GM21576 (cell line): ENCODE measurements around the gene CYB5A.
"Not testable (repeated sequence)": the region's sequence is repeated elsewhere in the genome, so short reads cannot be mapped to it uniquely, and the experiment has no call there.

Experiments used
- ATAC-seq: cut with Tn5 transposase; IDR thresholded peaks from one replicate; pipeline ENCODE4 v1.9.1; 2021; ENCODE audit warnings: mild to moderate bottlenecking, moderate library complexity; ENCODE audit not compliant: unreplicated experiment

Gene CYB5A

GRCh38 chr18:74299162-74299561 is 7.4 kb upstream of the CYB5A start:
- no peak for ATAC-seq

GRCh38 chr18:74294526-74294925 is 2.8 kb upstream of the CYB5A start:
- ATAC-seq: no peak

- not testable (repeated sequence) for ATAC-seq
Observed at GRCh38 chr18:74292982-74293381, 1.2 kb upstream of the CYB5A start.

DNA sequence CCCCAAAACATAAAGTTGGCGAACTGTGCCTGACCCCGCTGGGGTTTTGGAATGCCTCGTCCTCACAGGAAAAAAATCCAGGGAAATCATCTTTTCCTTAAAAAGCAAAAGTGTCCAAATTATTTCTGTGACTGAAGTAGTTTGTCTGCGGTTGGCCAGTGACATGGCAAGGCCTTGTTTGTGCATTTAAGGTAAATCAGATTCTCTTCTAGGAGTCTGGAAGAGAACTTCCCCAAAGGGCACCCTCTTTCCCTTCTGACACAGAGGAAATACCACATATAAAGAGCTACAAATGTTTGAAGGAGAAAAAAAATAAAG is 737 bp upstream of the CYB5A start:
- no peak for ATAC-seq

DNA sequence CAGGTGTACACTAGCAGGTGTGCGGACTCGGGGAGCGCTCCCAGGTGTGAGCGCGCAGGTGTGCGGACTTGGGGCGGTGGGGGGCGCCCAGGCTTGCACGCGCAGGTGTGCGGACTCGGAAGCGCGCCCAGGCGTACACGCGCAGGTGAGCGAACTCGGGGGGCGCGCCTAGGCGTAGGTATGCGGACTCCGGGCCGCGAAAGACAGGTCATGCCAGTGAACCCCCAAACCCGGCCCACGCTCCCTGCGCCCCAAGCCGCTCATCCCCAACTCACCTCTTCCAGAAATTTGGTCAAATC is 342 bp downstream of the CYB5A start:
- ATAC-seq: peak; percentile 3

DNA sequence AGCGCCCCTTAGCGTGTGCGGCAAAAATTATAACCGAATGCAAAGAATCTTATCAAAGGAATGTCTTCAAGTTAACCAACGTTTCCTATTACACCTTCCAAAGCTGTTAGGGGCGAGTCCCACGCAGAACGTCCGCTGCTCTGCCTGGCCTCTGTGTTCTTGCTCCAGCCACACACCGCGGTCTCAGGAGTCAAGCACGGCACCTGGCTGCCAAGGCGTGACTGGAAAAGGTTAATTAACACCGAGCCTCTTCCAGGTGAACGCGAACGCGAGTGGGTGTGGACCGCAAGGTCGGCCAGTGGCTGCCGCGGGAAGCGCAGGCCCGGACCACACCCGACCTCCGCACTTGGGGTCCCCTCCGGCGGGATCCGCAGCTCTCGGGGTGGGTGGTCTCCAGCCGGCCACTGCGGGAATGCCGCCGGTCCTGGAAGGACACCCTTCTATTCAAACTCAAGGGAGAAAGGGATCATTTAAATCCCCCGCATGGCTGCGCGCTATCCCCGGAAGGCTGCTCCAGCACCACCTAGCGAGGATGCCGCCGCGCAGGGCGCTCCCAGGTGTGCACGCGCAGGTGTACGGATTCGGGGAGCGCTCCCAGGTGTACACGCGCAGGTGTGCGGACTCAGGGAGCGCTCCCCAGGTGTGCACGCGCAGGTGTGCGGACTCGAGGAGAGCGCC is 830 bp downstream of the CYB5A start:
- no peak for ATAC-seq

DNA sequence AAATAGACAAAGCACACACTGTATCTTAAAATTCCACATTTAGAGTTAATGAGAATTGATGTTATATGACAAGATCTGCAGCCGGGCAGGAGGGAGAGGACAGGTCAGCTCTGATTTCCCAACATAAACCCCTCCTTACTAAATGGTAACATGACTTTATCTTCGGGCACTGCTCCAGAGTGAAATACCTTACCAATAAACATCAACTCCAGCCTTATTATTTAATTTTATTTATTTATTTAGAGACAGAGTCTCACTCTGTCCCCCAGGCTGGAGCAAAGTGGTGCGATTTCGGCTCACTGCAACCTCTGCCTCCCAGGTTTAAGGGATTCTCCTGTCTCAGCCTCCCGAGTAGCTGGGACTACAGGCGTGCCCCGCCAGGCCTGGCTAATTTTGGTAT is 1.7 kb downstream of the CYB5A start:
- no peak for ATAC-seq

DNA sequence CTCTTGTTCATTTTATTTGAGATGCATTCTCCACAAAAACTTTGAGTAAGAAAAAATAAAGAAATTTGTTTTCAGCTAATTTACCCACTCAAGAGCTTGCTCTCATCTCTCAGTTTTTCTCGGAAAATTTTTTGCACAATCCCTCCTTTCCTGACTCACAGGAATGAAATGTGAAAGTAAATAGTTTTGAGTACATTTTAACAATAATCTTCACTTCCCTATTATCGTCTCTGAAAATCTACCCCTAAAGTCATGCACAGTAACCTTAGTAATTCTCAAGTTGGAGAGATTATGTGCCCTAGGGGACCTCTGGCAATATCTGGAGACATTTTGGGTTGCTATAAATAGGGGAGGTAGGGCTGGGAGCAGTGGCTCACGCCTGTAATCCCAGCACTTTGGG is 2.6 kb downstream of the CYB5A start:
- no peak for ATAC-seq

DNA sequence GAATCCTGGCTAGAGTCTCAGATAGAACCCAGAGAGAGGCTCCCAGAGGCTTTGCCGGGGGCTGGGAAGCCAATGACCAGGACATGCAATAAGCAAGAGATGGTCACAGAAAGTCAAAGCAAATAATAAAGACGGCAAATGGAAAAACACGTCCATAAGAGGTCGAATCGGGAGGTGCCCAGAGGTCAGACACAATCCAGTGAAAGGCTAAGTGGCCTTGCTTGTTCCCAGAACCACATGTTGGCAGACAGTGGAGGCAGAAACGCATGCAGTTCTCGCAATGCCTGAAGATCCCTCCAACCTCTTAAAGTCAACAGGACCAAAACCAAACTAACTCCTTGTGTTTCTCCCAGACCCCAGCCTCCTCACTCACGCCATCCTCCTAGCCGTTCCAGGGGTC is 3.0 kb downstream of the CYB5A start:
- no peak for ATAC-seq

DNA sequence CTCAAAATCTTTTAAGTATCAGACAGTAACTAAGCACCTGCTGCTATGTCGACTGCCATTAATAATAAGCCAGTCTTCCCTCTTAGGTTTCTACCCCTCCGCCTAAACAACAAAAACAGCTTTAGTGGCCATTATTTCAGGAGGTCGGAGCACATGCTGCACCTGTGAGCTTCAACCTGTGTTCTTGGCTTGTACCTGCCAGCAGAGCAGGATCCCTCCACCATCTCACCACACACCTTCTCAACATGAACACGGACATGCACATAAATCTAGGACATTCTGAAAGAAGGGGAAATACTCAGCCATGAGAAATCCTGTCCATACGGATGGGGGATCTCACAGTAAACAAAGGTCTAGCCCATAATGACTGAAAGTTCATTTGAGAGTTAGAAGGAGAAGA is 3.7 kb downstream of the CYB5A start:
- no peak for ATAC-seq

DNA sequence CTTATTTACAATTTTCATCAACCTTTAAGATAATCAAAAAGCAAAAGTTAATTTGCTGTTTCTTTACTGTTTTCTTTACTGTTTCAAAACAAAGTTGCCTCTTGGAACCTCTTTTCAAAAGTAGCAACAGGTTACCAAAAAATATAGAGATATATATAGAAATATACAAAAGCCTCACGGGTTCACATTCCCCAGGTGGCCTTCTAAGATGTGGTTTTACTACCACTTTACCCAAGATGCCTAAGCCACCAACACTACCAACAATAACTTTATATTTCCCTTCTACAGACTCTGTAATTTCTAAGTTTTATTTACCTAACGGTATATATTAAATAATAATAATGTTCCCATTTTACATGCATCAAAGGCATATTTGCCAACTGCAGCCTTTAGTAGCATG is 4.9 kb downstream of the CYB5A start:
- ATAC-seq: no peak

DNA sequence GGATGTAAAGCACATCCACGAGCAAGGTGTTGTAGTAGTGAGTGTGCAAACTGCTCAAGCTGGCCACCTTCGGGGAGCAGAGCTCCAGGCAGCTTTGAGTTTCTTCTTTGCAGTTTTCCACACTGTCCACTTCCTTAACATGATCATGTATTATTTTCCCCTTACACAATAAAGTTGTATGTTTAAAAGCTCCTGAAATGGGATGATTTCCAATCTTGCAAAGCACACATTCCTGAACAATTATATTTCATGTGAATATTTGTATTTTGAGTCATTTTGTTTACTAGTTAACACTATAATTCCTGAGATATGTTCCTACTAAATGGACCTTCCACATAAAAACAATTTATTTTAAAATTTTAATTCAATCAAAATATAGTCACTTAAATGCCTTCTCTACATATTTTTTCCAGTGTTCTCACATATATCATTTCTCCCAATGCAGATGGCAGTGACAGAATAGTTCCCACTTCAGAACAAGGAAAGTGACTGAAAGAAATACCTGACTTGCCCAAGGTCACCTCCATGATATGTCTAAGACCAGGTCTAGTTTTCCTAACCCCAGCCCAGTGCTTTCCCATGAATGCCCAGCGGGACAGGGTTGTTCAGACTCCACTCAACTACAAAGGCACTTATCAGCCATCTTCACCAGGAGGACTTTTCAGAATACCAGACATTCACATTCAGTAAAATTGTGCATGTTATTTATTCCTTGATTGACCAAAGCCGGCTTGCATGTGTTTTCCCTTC is 5.5 kb downstream of the CYB5A start:
- ATAC-seq: no peak

DNA sequence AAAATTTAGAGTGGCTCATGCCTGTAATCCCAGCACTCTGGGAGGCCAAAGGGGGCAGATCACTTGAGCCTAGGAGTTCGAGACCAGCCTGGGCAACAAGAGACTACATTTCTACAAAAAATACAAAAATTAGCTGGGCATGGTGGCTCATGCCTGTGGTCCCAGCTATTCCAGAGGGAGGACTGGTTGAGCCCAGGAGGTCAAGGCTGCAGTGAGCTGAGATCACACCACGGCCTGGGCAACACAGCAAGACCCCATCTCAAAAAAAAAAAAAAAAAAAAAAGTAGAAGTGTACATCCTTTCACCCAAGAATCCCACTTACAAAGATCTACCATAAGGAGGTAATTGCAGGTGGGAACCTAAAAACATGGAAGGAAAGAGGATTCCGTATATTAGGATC is 6.2 kb downstream of the CYB5A start:
- not testable (repeated sequence) for ATAC-seq

DNA sequence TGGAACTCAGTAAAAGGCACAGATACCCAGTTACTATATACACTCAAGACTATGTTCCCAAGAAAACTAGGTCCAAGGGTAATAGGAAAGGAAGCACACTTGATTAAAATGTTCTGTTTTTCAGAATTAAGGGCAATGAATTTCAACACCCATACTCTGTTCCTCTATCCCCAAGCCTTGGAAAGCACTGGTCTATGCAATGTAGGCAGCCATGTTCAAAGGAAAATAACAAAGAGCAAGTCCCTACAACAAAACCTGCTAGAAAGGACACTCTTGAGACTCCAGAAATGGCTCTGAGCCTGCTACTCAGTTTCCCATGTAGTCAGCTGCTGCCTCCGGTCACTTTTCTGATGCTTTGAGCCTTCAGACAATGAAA is 6.8 kb downstream of the CYB5A start:
- ATAC-seq: no peak

GRCh38 chr18:74284191-74284979 is 7.4 kb downstream of the CYB5A start:
- no peak for ATAC-seq

DNA sequence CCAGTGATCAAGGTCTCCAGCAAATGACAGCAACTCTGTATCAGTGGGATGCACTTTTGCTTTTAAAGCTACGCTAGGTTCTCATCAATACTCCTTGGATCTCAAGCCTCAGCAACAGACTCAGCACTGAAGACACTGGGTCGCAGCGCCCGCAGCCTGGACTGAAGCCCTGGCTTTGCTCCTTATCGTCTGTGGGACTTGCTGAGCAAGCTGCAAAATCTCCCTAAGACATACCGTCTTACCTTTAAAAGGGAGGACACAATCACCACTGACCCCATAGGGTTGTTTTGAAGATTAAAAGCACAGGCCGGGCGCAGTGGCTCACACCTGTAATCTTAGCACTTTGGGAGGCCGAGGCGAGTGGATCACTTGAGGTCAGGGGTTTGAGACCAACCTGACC is 8.1 kb downstream of the CYB5A start:
- ATAC-seq: no peak

GRCh38 chr18:74282755-74283554 is 8.8 kb downstream of the CYB5A start:
- ATAC-seq: no peak

DNA sequence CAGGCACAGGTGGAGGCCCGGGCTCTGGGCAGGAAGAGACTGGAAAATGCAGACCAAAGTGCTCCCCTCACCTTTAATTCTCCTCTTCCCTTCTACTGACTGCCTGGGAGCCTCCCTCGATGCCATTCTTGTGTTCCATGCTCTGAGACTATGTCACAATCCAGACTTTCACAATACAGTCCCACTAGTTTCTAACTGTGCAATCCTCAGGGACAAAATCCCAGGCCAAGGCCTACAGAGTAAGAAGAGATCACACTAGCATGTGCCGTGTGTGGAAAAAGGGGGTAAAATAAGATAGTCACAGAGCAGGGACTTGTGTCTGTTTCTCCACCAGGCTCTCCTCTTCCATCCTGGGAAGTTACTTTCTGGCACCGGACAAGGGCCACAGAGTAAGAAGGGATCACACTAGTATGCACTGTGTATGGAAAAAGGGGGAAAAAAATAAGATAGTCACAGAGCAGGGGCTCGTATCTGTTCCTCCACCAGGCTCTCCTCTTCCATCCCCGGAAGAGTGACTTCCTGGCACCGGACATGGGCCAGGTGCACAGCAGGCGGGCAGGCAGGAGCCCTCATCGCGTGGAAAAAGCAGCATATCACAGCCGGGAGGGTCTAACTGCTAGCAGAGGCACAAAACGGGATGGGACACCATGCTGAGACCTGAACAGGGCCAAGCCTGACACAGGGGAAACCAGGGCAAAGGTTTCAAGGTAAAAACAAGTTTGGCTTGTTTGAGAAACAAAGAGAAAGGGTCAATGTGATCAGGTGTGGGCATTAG is 9.6 kb downstream of the CYB5A start:
- no peak for ATAC-seq

DNA sequence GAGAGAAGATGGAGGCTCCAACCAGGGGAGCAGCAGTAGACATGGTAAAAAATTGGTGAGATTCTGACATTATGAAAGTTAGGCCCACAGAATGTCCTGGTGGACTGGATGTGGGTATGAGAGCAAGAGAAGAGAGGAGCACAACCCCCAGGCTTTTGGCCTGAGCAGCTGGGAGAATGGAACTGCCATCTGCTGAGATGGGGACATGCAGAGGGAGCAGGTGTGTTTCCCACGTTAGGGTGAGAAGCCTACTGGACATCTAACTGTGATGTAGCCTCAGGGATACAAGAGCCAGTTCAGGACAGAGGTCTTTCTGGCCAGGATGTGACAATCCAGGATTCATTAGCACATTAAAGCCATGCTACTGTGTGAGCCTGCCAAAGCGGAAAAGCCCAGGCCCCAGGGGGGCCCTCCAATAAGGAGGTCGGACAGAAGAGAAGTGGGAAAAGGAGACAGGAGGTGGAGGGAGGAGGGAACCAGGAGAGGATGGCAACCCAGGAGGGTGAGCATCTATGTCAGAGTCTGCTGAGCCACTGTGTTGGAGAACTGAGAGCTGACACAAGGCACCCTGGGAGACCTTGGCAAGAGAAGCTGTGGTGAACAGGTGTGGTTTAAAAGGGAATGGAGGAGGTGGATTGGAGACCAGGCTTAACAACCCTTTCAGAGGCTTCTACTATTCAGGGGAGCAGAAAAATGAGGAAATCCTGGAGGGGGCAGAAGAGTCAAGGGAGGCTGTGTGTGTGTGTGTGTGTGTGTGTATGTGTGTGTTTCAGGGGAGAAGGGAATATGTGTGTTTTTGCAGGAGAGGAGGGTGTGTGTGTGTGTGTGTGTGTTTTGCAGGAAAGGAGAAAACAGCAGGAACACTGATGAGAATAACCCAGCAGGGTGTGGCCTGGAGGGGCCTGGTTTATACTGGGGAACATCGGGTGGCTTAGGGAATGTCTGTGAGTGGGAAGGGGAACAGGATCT is 10.5 kb downstream of the CYB5A start:
- no peak for ATAC-seq

- no peak for ATAC-seq
Observed at GRCh38 chr18:74278983-74279382, 12.8 kb downstream of the CYB5A start.
